HG03039 (cell line): ENCODE measurements around the gene ZFAND4.
"Not testable (repeated sequence)": the region's sequence is repeated elsewhere in the genome, so short reads cannot be mapped to it uniquely, and the experiment has no call there.

Experiments used
- ATAC-seq: cut with Tn5 transposase; IDR thresholded peaks from one replicate; pipeline ENCODE4 v1.9.1; 2021; ENCODE audit warnings: mild to moderate bottlenecking, moderate library complexity; ENCODE audit not compliant: unreplicated experiment

Gene ZFAND4

GRCh38 chr10:45644527-45644926 lies 28.0 kb downstream of the ZFAND4 start:
- ATAC-seq = no peak

GRCh38 chr10:45640941-45641340 lies 31.6 kb downstream of the ZFAND4 start:
- no peak for ATAC-seq

- no peak for ATAC-seq
Observed at GRCh38 chr10:45640049-45640448, 32.5 kb downstream of the ZFAND4 start.

- ATAC-seq = no peak
Observed at GRCh38 chr10:45627412-45628048, 45.0 kb downstream of the ZFAND4 start.

- ATAC-seq = no peak
Observed at GRCh38 chr10:45625879-45626278, 46.7 kb downstream of the ZFAND4 start.

- no peak for ATAC-seq
Observed at GRCh38 chr10:45624724-45625123, 47.8 kb downstream of the ZFAND4 start.

GRCh38 chr10:45614869-45615268 lies 57.7 kb downstream of the ZFAND4 start:
- no peak for ATAC-seq

- ATAC-seq = no peak
Observed at GRCh38 chr10:45612741-45613140, 59.8 kb downstream of the ZFAND4 start.

GRCh38 chr10:45608052-45608451 lies 64.5 kb downstream of the ZFAND4 start:
- no peak for ATAC-seq

- ATAC-seq = no peak
Observed at GRCh38 chr10:45607276-45607675, 65.3 kb downstream of the ZFAND4 start.

GRCh38 chr10:45602836-45603235 lies 69.7 kb downstream of the ZFAND4 start:
- ATAC-seq = no peak

- ATAC-seq = no peak
Observed at GRCh38 chr10:45602082-45602730, 70.4 kb downstream of the ZFAND4 start.

- not testable (repeated sequence) for ATAC-seq
Observed at GRCh38 chr10:45601254-45601930, 71.2 kb downstream of the ZFAND4 start.

GRCh38 chr10:45600337-45601253 lies 72.0 kb downstream of the ZFAND4 start:
- not testable (repeated sequence) for ATAC-seq

- no peak for ATAC-seq
Observed at GRCh38 chr10:45599646-45600045, 72.9 kb downstream of the ZFAND4 start.

GRCh38 chr10:45599021-45599603 lies 73.5 kb downstream of the ZFAND4 start:
- ATAC-seq = no peak

- ATAC-seq = no peak
Observed at GRCh38 chr10:45596526-45596925, 76.0 kb downstream of the ZFAND4 start.

GRCh38 chr10:45594276-45595157 lies 78.1 kb downstream of the ZFAND4 start:
- ATAC-seq = peak; percentile 93

GRCh38 chr10:45593938-45594275 lies 78.7 kb downstream of the ZFAND4 start:
- ATAC-seq = no peak

- ATAC-seq = no peak
Observed at GRCh38 chr10:45592926-45593325, 79.6 kb downstream of the ZFAND4 start.
